ENCODE results near the gene TAF3. TPM values are rescaled to one million over a fixed set of nuclear protein-coding genes. Genes with fewer than 3 reads are reported as not detected.

Gene TAF3
- total RNA-seq, 1 donor from 2014 or later: 4.6 TPM

- Histone ChIP-seq H3K27ac (no peak within 1 kb of the TSS), H4K20me1 (ENCODE audit: low read depth) (peaks cover 79% of the 10 kb centered on the region), H3K4me1 (peaks cover 17% of the 10 kb centered on the region), H3F3A (ENCODE audit: low read depth) (no peaks in the 10 kb centered on the region), H3K79me2 (ENCODE audit: low read depth) (peaks cover 99% of the 10 kb centered on the region), H2AFZ (replicated peaks) (peak within 1 kb of the TSS; percentile 85), H3K9me3 (ENCODE audit: low read depth) (no peaks in the 10 kb centered on the region), H3K27me3 (no peaks in the 10 kb centered on the region), H3K9ac (peak within 1 kb of the TSS; percentile 94), H3K36me3 (peaks cover 2% of the 10 kb centered on the region), H3K4me3 (peak within 1 kb of the TSS; percentile 86), H3K4me2 (peak within 1 kb of the TSS; percentile 85)
- no peaks in the 10 kb centered on the region for H3K9me3 Mint-ChIP-seq
- peaks cover 12% of the 10 kb centered on the region for H3K36me3 Mint-ChIP-seq
- no peak within 1 kb of the TSS for H3K4me3 Mint-ChIP-seq
- no peaks in the 10 kb centered on the region for H3K27me3 Mint-ChIP-seq (ENCODE audit: insufficient read depth, low read depth)
- H3K27ac Mint-ChIP-seq: peak within 1 kb of the TSS; percentile 92
- TF ChIP-seq EZH2phosphoT487 (IDR thresholded peaks at IDR 0.05) (no peak), CTCF (IDR thresholded peaks at IDR 0.05) (no peak), EZH2 (IDR thresholded peaks at IDR 0.05) (no peak)
- DNase-seq (ENCODE audit: low spot score): peak; percentile 98
- H3K4me1 Mint-ChIP-seq: peaks cover 20% of the 10 kb centered on the region
These were observed 30.3 kb upstream of the TAF3 start, which contains the start of the genes ATP5F1C and KIN for GRCh38 chr10:7787857-7788638. TSS of gene ATP5F1C (plus strand) at chr10:7788177. CDS start at chr10:7788208, 31 bp downstream. TSS of gene KIN (minus strand) at chr10:7787993. CDS start at chr10:7787933, 60 bp downstream.

GRCh38 chr10:7788639-7789286, 29.5 kb upstream of the TAF3 start:
- Histone ChIP-seq H3K79me2 (ENCODE audit: low read depth) (peaks cover 99% of the 10 kb centered on the region), H3K36me3 (no peaks in the 10 kb centered on the region), H2AFZ (replicated peaks) (peak overlapping the region; percentile 54), H3F3A (ENCODE audit: low read depth) (no peaks in the 10 kb centered on the region), H3K27me3 (no peaks in the 10 kb centered on the region), H4K20me1 (ENCODE audit: low read depth) (peaks cover 82% of the 10 kb centered on the region), H3K4me3 (peak overlapping the region; percentile 86), H3K27ac (no peak overlapping the region), H3K4me2 (peak overlapping the region; percentile 85), H3K9ac (peak overlapping the region; percentile 94), H3K4me1 (peaks cover 17% of the 10 kb centered on the region), H3K9me3 (ENCODE audit: low read depth) (no peaks in the 10 kb centered on the region)
- Mint-ChIP-seq H3K27me3 (ENCODE audit: insufficient read depth, low read depth) (no peaks in the 10 kb centered on the region), H3K4me3 (no peak overlapping the region), H3K27ac (peak overlapping the region; percentile 92), H3K9me3 (no peaks in the 10 kb centered on the region), H3K4me1 (peaks cover 20% of the 10 kb centered on the region), H3K36me3 (peaks cover 11% of the 10 kb centered on the region)
- peak; percentile 52 for DNase-seq (ENCODE audit: low spot score)
- TF ChIP-seq EZH2phosphoT487 (IDR thresholded peaks at IDR 0.05) (no peak), EZH2 (IDR thresholded peaks at IDR 0.05) (no peak), CTCF (IDR thresholded peaks at IDR 0.05) (no peak)

GRCh38 chr10:7789390-7789789, 28.9 kb upstream of the TAF3 start:
- H3K4me1 Mint-ChIP-seq: peaks cover 20% of the 10 kb centered on the region
- Histone ChIP-seq H3K36me3 (no peaks in the 10 kb centered on the region), H2AFZ (replicated peaks) (no peak overlapping the region), H4K20me1 (ENCODE audit: low read depth) (peaks cover 84% of the 10 kb centered on the region), H3K4me1 (peaks cover 17% of the 10 kb centered on the region), H3K9ac (peak overlapping the region; percentile 94), H3F3A (ENCODE audit: low read depth) (no peaks in the 10 kb centered on the region), H3K4me3 (peak overlapping the region; percentile 86), H3K9me3 (ENCODE audit: low read depth) (no peaks in the 10 kb centered on the region), H3K27ac (no peak overlapping the region), H3K79me2 (ENCODE audit: low read depth) (peaks cover 99% of the 10 kb centered on the region), H3K4me2 (peak overlapping the region; percentile 85), H3K27me3 (no peaks in the 10 kb centered on the region)
- no peaks in the 10 kb centered on the region for H3K9me3 Mint-ChIP-seq
- H3K36me3 Mint-ChIP-seq: peaks cover 13% of the 10 kb centered on the region
- no peaks in the 10 kb centered on the region for H3K27me3 Mint-ChIP-seq (ENCODE audit: insufficient read depth, low read depth)
- H3K4me3 Mint-ChIP-seq: no peak overlapping the region
- TF ChIP-seq EZH2 (IDR thresholded peaks at IDR 0.05) (no peak), CTCF (IDR thresholded peaks at IDR 0.05) (no peak), EZH2phosphoT487 (IDR thresholded peaks at IDR 0.05) (no peak)
- H3K27ac Mint-ChIP-seq: no peak overlapping the region
- no peak for DNase-seq (ENCODE audit: low spot score)

Measured in neural progenitor cell (in vitro differentiated cells).